Measurements from ENCODE around the gene COL4A1.

Gene COL4A1

GRCh38 chr13:110155072-110155471 is 151.9 kb downstream of the COL4A1 start:
- Histone ChIP-seq H3K9me3 (no peaks in the 10 kb centered on the region), H3K36me3 (peaks cover 90 to 98% (median 93%) of the 10 kb centered on the region in 3 donors), H3K4me1 (no peaks in the 10 kb centered on the region), H3K27me3 (no peaks in the 10 kb centered on the region), H3K4me3 (no peak overlapping the region), H3K27ac (no peak overlapping the region)
- no peak for TF ChIP-seq CTCF (IDR thresholded peaks at IDR 0.05)
- no peak for DNase-seq
- intact Hi-C loops (cut with DNase I; ENCODE audit: low total_unique reads) = no loop called here

GRCh38 chr13:110154410-110154933 is 152.5 kb downstream of the COL4A1 start:
- Histone ChIP-seq H3K27ac (no peak overlapping the region), H3K4me3 (no peak overlapping the region), H3K9me3 (no peaks in the 10 kb centered on the region), H3K36me3 (peaks cover 91 to 98% (median 92%) of the 10 kb centered on the region in 3 donors), H3K27me3 (no peaks in the 10 kb centered on the region), H3K4me1 (no peaks in the 10 kb centered on the region)
- no peak for TF ChIP-seq CTCF (IDR thresholded peaks at IDR 0.05)
- intact Hi-C loops (cut with DNase I; ENCODE audit: low total_unique reads) = no loop called here
- DNase-seq = no peak

- no peak for DNase-seq
- no peak for TF ChIP-seq CTCF (IDR thresholded peaks at IDR 0.05)
- Histone ChIP-seq H3K36me3 (peaks cover 91 to 98% (median 91%) of the 10 kb centered on the region in 3 donors), H3K4me1 (no peaks in the 10 kb centered on the region), H3K9me3 (no peaks in the 10 kb centered on the region), H3K27ac (no peak overlapping the region), H3K27me3 (no peaks in the 10 kb centered on the region), H3K4me3 (no peak overlapping the region)
- intact Hi-C loops (cut with DNase I; ENCODE audit: low total_unique reads) = no loop called here
These were observed 154.6 kb downstream of the COL4A1 start for GRCh38 chr13:110152351-110152750.

GRCh38 chr13:110151462-110151861 is 155.5 kb downstream of the COL4A1 start:
- H3K36me3 ChIP-seq = peaks cover 92 to 98% (median 93%) of the 10 kb centered on the region in 3 donors

GRCh38 chr13:110150384-110151101 is 156.4 kb downstream of the COL4A1 start:
- Histone ChIP-seq H3K4me1 (no peaks in the 10 kb centered on the region), H3K27me3 (no peaks in the 10 kb centered on the region), H3K4me3 (no peak overlapping the region), H3K9me3 (no peaks in the 10 kb centered on the region), H3K36me3 (peaks cover 88 to 92% (median 90%) of the 10 kb centered on the region in 3 donors), H3K27ac (no peak overlapping the region)
- intact Hi-C loops (cut with DNase I; ENCODE audit: low total_unique reads) = no loop called here
- no peak for DNase-seq
- no peak for TF ChIP-seq CTCF (IDR thresholded peaks at IDR 0.05)

More at GRCh38 chr13:110151462-110151861, 155.5 kb downstream of the COL4A1 start:
- no peak for TF ChIP-seq CTCF (IDR thresholded peaks at IDR 0.05)
- H3K27me3 ChIP-seq = no peaks in the 10 kb centered on the region
- no peaks in the 10 kb centered on the region for H3K4me1 ChIP-seq
- no peak overlapping the region for H3K27ac ChIP-seq
- no peak for DNase-seq
- intact Hi-C loops (cut with DNase I; ENCODE audit: low total_unique reads) = no loop called here
- no peak overlapping the region for H3K4me3 ChIP-seq
- H3K9me3 ChIP-seq = no peaks in the 10 kb centered on the region

All from tibial artery (tissue), 4 donors.